Psoas muscle (tissue), 8 donors: ENCODE data around the gene MICALL2. TPM values are rescaled to one million over a fixed set of nuclear protein-coding genes. Genes with fewer than 3 reads are reported as not detected.

Experiments used
- ATAC-seq, 4 donors: fragments of 200-7000 bp; cut with Tn5 transposase; one replicate each; pipeline ENCODE4 v1.9.1; 2020; ENCODE audit warnings: moderate library complexity in 3 of 4, mild to moderate bottlenecking in 2 of 4
- DNase-seq, 2 donors: peaks; one replicate each; pipeline ENCODE4 v3.0.0-alpha.2; 2020
- H3K27ac ChIP-seq: fragments of 200-600 bp; one replicate; pipeline ENCODE4 v1.8.0; 2022
- H3K27me3 ChIP-seq, 3 donors: fragments of 200-600 bp in 1 of 3; one replicate each; pipeline versions ENCODE4 v1.6.1 to v1.8.0; 2013 to 2022; ENCODE audit warnings: low read length in 2 of 3, mild to moderate bottlenecking in 2 of 3, moderate library complexity in 1 of 3; ENCODE audit not compliant: insufficient read depth in 3 of 3
- H3K36me3 ChIP-seq, 2 donors: fragments of 200-600 bp in 1 of 2; one replicate each; pipeline versions ENCODE4 v1.6.1 to v1.8.0; 2013 to 2022; ENCODE audit warnings: low read depth in 1 of 2, mild to moderate bottlenecking in 1 of 2, moderate library complexity in 1 of 2; ENCODE audit not compliant: insufficient read depth in 1 of 2
- H3K4me1 ChIP-seq: fragments of 200-600 bp; one replicate; pipeline ENCODE4 v1.8.0; 2022
- H3K4me3 ChIP-seq: fragments of 200-600 bp; one replicate; pipeline ENCODE4 v1.8.0; 2022; ENCODE audit warnings: mild to moderate bottlenecking
- H3K9me3 ChIP-seq: fragments of 200-600 bp; one replicate; pipeline ENCODE4 v1.8.0; 2022
- CTCF ChIP-seq: fragments of 200-600 bp; IDR thresholded peaks from one replicate; pipeline ENCODE4 v1.8.0; 2022; ENCODE audit warnings: antibody characterized with exemption
- WGBS, 3 donors: extraction: QIAGEN DNeasy Blood & Tissue Kit; methylation state at CpG; one replicate each; pipeline versions ENCODE4 v1.1.6 to v1.1.7; 2013; 5-methylcytosine and 5-hydroxymethylcytosine counted together
- intact Hi-C, 2 donors: fragments of 100-400 bp; cut with DNase I; formaldehyde crosslinking; loops; one replicate each; pipeline versions ENCODE4 v1.11.0 to v1.14.2; 2022
- polyA plus RNA-seq, 3 donors: library from polyadenylated mRNA; stranded (reverse); fragments of 200-250 nt; gene quantifications; one replicate each; pipeline ENCODE4 v1.2.3, GENCODE V29; 2013
- total RNA-seq, 4 donors: library from RNA; stranded (reverse); fragmentation: NEBNext Ultra II Directional in 2 of 4; extraction: Animal tissue kit (Norgen Biotek cat#: 25700) in 2 of 4; gene quantifications; one replicate each; pipeline versions ENCODE4 v1.2.1 to v1.2.4, GENCODE V29; 2021 to 2023
- donor health status: healthy with polysubstance abuse.
- donor health status: DM: no; HTN: no; CAD: no; lungs with moderate emphysema.
- donor health status: Bipolar disorder and iron deficiency.
- donor health status: healthy.
- donor health status: DM: yes; HTN: yes; CAD: no.
- donor health status: DM: no; HTN: no; CAD: no.
- donor health status: DM: no; HTN: no; CAD: no.
- donor health status: DM: yes; HTN: yes; CAD: no.

MICALL2 gene
- total and polyA plus RNA-seq, 7 donors, result 4.6 to 12.0 (median 5.8) TPM

- no peak overlapping the region for H3K4me3 ChIP-seq
- no peak for ATAC-seq
- intact Hi-C loops, result no loop called here
- 72 to 80% (median 77%) methylated on average over 23 to 26 of the region's 26 CpGs for WGBS, 3 donors
- peaks cover 16% of the 10 kb centered on the region for H3K4me1 ChIP-seq
- H3K27ac ChIP-seq, result no peak overlapping the region
- H3K27me3 ChIP-seq, result no peaks in the 10 kb centered on the region
- H3K36me3 ChIP-seq, result no peaks in the 10 kb centered on the region
- TF ChIP-seq CTCF, result no peak
- no peaks in the 10 kb centered on the region for H3K9me3 ChIP-seq
- DNase-seq, result no peak
Measured at GRCh38 chr7:1455241-1455939, 3.9 kb downstream of the MICALL2 start.

GRCh38 chr7:1454542-1454941, 4.7 kb downstream of the MICALL2 start:
- Histone ChIP-seq H3K4me1 (peaks cover 13% of the 10 kb centered on the region), H3K36me3 (no peaks in the 10 kb centered on the region), H3K27ac (no peak overlapping the region), H3K27me3 (no peaks in the 10 kb centered on the region), H3K4me3 (no peak overlapping the region), H3K9me3 (no peaks in the 10 kb centered on the region)
- WGBS, 3 donors, result 70 to 78% (median 71%) methylated on average over 11 to 14 of the region's 14 CpGs
- ATAC-seq (no peak), DNase-seq (no peak)
- TF ChIP-seq CTCF, result no peak
- intact Hi-C loops, result no loop called here

GRCh38 chr7:1452205-1452604, 7.1 kb downstream of the MICALL2 start:
- ATAC-seq, result no peak
- Histone ChIP-seq H3K4me1 (no peaks in the 10 kb centered on the region), H3K9me3 (no peaks in the 10 kb centered on the region), H3K27me3 (no peaks in the 10 kb centered on the region), H3K27ac (no peak overlapping the region), H3K4me3 (no peak overlapping the region), H3K36me3 (no peaks in the 10 kb centered on the region)
- intact Hi-C loops, result no loop called here
- no peak for TF ChIP-seq CTCF
- 65 to 79% (median 72%) methylated on average over 14 to 19 of the region's 19 CpGs for WGBS, 3 donors
- no peak for DNase-seq

- ATAC-seq (no peak), DNase-seq (no peak)
- WGBS, 3 donors, result 85 to 89% (median 86%) methylated on average over 11 of the region's 11 CpGs
- H3K27me3 ChIP-seq, result peaks cover 0 to 4% (median 0%) of the 10 kb centered on the region in 3 donors
- intact Hi-C loops, result no loop called here
- no peak for TF ChIP-seq CTCF
- no peaks in the 10 kb centered on the region for H3K36me3 ChIP-seq
- H3K27ac ChIP-seq, result no peak overlapping the region
- no peaks in the 10 kb centered on the region for H3K9me3 ChIP-seq
- no peak overlapping the region for H3K4me3 ChIP-seq
- no peaks in the 10 kb centered on the region for H3K4me1 ChIP-seq
Measured at GRCh38 chr7:1450987-1451386, 8.3 kb downstream of the MICALL2 start.

- Histone ChIP-seq H3K4me3 (no peak overlapping the region), H3K36me3 (no peaks in the 10 kb centered on the region), H3K9me3 (no peaks in the 10 kb centered on the region), H3K4me1 (no peaks in the 10 kb centered on the region), H3K27me3 (peaks cover 0 to 4% (median 0%) of the 10 kb centered on the region in 3 donors), H3K27ac (no peak overlapping the region)
- intact Hi-C loops, result no loop called here
- TF ChIP-seq CTCF, result no peak
- 78 to 86% (median 84%) methylated on average over 18 of the region's 18 CpGs for WGBS, 3 donors
- DNase-seq, result no peak
- no peak for ATAC-seq
Measured at GRCh38 chr7:1450431-1450830, 8.8 kb downstream of the MICALL2 start.
